Heart left ventricle (tissue), 16 donors: ENCODE measurements around the gene FUBP3. TPM values are rescaled to one million over a fixed set of nuclear protein-coding genes. Genes with fewer than 3 reads are reported as not detected.
A peak's percentile ranks its signal among the peaks of the same experiment; 100 is the strongest.

Source experiments
- ATAC-seq, 4 donors: fragments of 200-7000 bp; cut with Tn5 transposase; one replicate each; pipeline ENCODE4 v1.9.1; 2020 to 2022; ENCODE audit warnings: moderate library complexity in 4 of 4, mild to moderate bottlenecking in 3 of 4, moderate number of reproducible peaks in 1 of 4
- DNase-seq, 5 donors: peaks; one replicate each; pipeline ENCODE4 v3.0.0-alpha.2; 2020
- H3K27ac ChIP-seq, 12 donors: fragments of 200-600 bp; sonication (generic) in 4 of 12; one replicate each; pipeline versions ENCODE4 v1.5.0 to v1.8.0; 2016 to 2022; ENCODE audit warnings: mild to moderate bottlenecking in 2 of 12
- H3K27me3 ChIP-seq, 9 donors: fragments of 200-600 bp; sonication (generic) in 2 of 9; one replicate each; pipeline versions ENCODE4 v1.5.1 to v1.8.0; 2016 to 2022; ENCODE audit warnings: mild to moderate bottlenecking in 3 of 9
- H3K36me3 ChIP-seq, 9 donors: fragments of 200-600 bp; sonication (generic) in 2 of 9; one replicate each; pipeline versions ENCODE4 v1.5.0 to v1.8.0; 2018 to 2022; ENCODE audit warnings: mild to moderate bottlenecking in 2 of 9
- H3K4me1 ChIP-seq, 12 donors: fragments of 200-600 bp; sonication (generic) in 4 of 12; one replicate each; pipeline versions ENCODE4 v1.5.0 to v1.8.0; 2016 to 2022; ENCODE audit warnings: mild to moderate bottlenecking in 3 of 12
- H3K4me3 ChIP-seq, 12 donors: fragments of 200-600 bp; sonication (generic) in 4 of 12; one replicate each; pipeline versions ENCODE4 v1.5.0 to v1.8.0; 2017 to 2022; ENCODE audit warnings: mild to moderate bottlenecking in 9 of 12, moderate library complexity in 4 of 12
- H3K9me3 ChIP-seq, 12 donors: fragments of 200-600 bp; sonication (generic) in 4 of 12; one replicate each; pipeline versions ENCODE4 v1.5.0 to v1.8.0; 2016 to 2022; ENCODE audit warnings: mild to moderate bottlenecking in 1 of 12
- CTCF ChIP-seq, 12 donors: fragments of 200-600 bp; sonication (generic) in 4 of 12; IDR thresholded peaks; one replicate each; pipeline versions ENCODE4 v1.5.0 to v1.8.0; 2018 to 2022; ENCODE audit warnings: antibody characterized with exemption in 12 of 12, mild to moderate bottlenecking in 5 of 12
- POLR2A ChIP-seq, 2 donors: fragments of 450-650 bp; IDR thresholded peaks; one replicate each; pipeline ENCODE4 v1.6.1; 2017; ENCODE audit warnings: antibody characterized with exemption in 2 of 2, mild to moderate bottlenecking in 2 of 2, moderate library complexity in 2 of 2
- WGBS, 4 donors: extraction: QIAGEN DNeasy Blood & Tissue Kit in 2 of 4; methylation state at CpG; one replicate each; pipeline versions ENCODE4 v1.1.5 to v1.1.7; 2013 to 2018; 5-methylcytosine and 5-hydroxymethylcytosine counted together
- intact Hi-C, 10 donors: fragments of 100-400 bp; cut with DNase I; formaldehyde crosslinking; loops; one replicate each; pipeline versions ENCODE4 v1.11.1 to v1.14.2; 2022
- polyA plus RNA-seq, 2 donors: library from polyadenylated mRNA; stranded (reverse); fragments of 200-250 nt; gene quantifications; one replicate each; pipeline ENCODE4 v1.2.3, GENCODE V29; 2013
- total RNA-seq, 9 donors: library from RNA; depleted of rRNA in 2 of 9; stranded (reverse); fragments of >200 nt in 2 of 9; fragmentation: NEBNext Ultra II Directional in 3 of 9; extraction: Animal tissue kit (Norgen Biotek cat#: 25700) in 3 of 9; gene quantifications; one replicate each; pipeline versions ENCODE4 v1.1.0 to v1.2.4, GENCODE V29; 2016 to 2023
- donor health status: ischemic (EF 13 %, LVEDD 7.1; RV severe dilation, severe dysfunction).
- donor health status: healthy with polysubstance abuse.
- donor health status: DM: no; HTN: yes; CAD: no.
- donor health status: DM: no; HTN: no; CAD: no.
- donor health status: ischemic (EF 25% LVEDD 6.9; RV normal size, moderate dysfunction).
- donor health status: ischemic (EF 25% LVEDD 5.7; RV mildly dilated, moderate dysfunction).
- donor health status: healthy.
- donor health status: DM: yes; HTN: yes; CAD: no.
- donor health status: ischemic (EF 35%, LVEDD 5.7; RV mildly dilated, moderate dysfunction).
- donor health status: nonischemic (EF 11% LVEDD 7.7; RV severe dilation, severe dysfunction).
- donor health status: DM: yes; HTN: yes; CAD: no.
- donor health status: PGD.
- donor health status: ischemic (EF 29% LVEDD 5.4; RV normal size, mild dysfunction).
- donor health status: nonischemic (EF 23%, LVEDD 6.1; RV moderate dilation, normal function).

FUBP3 gene
- total and polyA plus RNA-seq, 11 donors, result 14.4 to 39.5 (median 24.8) TPM

GRCh38 chr9:130532426-130533080 lies 46.8 kb upstream of the FUBP3 start:
- ATAC-seq, result no peak
- Histone ChIP-seq H3K4me3 (no peak overlapping the region), H3K27ac (no peak overlapping the region), H3K27me3 (peaks cover 0 to 24% (median 11%) of the 10 kb centered on the region in 9 donors), H3K36me3 (no peaks in the 10 kb centered on the region), H3K4me1 (peaks cover 0 to 23% (median 1%) of the 10 kb centered on the region in 12 donors), H3K9me3 (no peaks in the 10 kb centered on the region)
- intact Hi-C loops, result loop anchor here in 1 of 10 donors (5.0 kb wide), 1 partner anchor 45 kb away; the partner anchor contains the start of gene FUBP3
- TF ChIP-seq POLR2A (IDR thresholded peaks at IDR 0.05) (no peak), CTCF (IDR thresholded peaks at IDR 0.05) (no peak)
- no peak for DNase-seq
- WGBS, 4 donors, result 78 to 85% (median 80%) methylated on average over 10 of the region's 10 CpGs

- H3K27ac ChIP-seq, result peak overlapping the region in 3 of 12 donors; percentile 30 to 49 (median 49)
- ATAC-seq, result peak; percentile 77 to 85 (median 80)
- H3K4me3 ChIP-seq, result peak overlapping the region in 10 of 12 donors; percentile 9 to 43 (median 30)
- H3K27me3 ChIP-seq, result peaks cover 0 to 46% (median 17%) of the 10 kb centered on the region in 9 donors
- intact Hi-C loops, result no loop called here
- H3K36me3 ChIP-seq, result no peaks in the 10 kb centered on the region
- no peak for TF ChIP-seq CTCF (IDR thresholded peaks at IDR 0.05)
- TF ChIP-seq POLR2A (IDR thresholded peaks at IDR 0.05), result no peak
- peak in 2 of 5 donors; percentile 35 for DNase-seq
- no peaks in the 10 kb centered on the region for H3K9me3 ChIP-seq
- peaks cover 0 to 22% (median 1%) of the 10 kb centered on the region in 12 donors for H3K4me1 ChIP-seq
- WGBS, 4 donors, result 6 to 14% (median 7%) methylated on average over 17 to 28 of the region's 28 CpGs
These were observed 43.4 kb upstream of the FUBP3 start for GRCh38 chr9:130535818-130536521.

- 42 to 49% (median 45%) methylated on average over 3 of the region's 3 CpGs for WGBS, 4 donors
- Histone ChIP-seq H3K27me3 (peaks cover 0 to 52% (median 18%) of the 10 kb centered on the region in 9 donors), H3K4me3 (no peak overlapping the region), H3K36me3 (no peaks in the 10 kb centered on the region), H3K27ac (peak overlapping the region in 1 of 12 donors; percentile 49), H3K9me3 (no peaks in the 10 kb centered on the region), H3K4me1 (peaks cover 0 to 15% (median 0%) of the 10 kb centered on the region in 12 donors)
- DNase-seq, result no peak
- ATAC-seq, result no peak
- TF ChIP-seq CTCF (IDR thresholded peaks at IDR 0.05), result no peak
- no peak for TF ChIP-seq POLR2A (IDR thresholded peaks at IDR 0.05)
- intact Hi-C loops, result no loop called here
These were observed 42.7 kb upstream of the FUBP3 start for GRCh38 chr9:130536701-130537107.
